ENCODE measurements around the gene XPC.

DNA sequence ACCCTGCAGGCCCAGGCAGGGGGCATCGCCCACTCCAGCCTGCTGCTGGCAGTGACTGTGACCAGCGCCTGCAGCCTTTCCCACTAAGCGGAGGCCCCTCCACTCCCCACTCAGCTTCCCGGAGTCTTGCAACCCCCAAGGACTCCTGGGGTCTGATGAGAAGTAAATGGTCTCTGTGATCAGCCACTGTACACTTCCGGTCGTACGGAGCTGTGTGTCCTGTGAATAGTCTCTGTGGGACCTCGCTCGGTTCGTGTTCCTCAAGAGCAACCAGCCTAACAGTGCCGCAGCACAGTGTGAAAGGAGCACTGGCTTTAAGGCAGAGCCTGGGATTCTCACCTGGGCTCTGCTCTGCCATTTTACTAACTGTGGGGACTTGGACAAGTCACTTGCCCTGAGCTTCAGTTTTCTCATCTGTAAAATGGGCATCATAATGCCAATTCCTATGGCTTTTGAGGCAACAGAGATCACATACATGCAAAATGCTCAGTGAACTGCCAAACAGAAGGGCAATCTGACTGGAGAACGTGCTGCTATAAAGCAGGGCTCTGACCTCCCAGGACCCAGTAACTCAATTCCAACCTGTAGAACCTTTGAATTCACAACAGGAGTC lies 26.8 kb downstream of the XPC start:
- TF ChIP-seq, protein P1, sequence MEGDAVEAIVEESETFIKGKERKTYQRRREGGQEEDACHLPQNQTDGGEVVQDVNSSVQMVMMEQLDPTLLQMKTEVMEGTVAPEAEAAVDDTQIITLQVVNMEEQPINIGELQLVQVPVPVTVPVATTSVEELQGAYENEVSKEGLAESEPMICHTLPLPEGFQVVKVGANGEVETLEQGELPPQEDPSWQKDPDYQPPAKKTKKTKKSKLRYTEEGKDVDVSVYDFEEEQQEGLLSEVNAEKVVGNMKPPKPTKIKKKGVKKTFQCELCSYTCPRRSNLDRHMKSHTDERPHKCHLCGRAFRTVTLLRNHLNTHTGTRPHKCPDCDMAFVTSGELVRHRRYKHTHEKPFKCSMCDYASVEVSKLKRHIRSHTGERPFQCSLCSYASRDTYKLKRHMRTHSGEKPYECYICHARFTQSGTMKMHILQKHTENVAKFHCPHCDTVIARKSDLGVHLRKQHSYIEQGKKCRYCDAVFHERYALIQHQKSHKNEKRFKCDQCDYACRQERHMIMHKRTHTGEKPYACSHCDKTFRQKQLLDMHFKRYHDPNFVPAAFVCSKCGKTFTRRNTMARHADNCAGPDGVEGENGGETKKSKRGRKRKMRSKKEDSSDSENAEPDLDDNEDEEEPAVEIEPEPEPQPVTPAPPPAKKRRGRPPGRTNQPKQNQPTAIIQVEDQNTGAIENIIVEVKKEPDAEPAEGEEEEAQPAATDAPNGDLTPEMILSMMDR (IDR thresholded peaks at IDR 0.05) = no peak
- no peak for TF ChIP-seq POLR2AphosphoS5 (IDR thresholded peaks at IDR 0.05)
- no peak for TF ChIP-seq POLR2A (IDR thresholded peaks at IDR 0.05)
- no peak for TF ChIP-seq EP300 (IDR thresholded peaks at IDR 0.05)
